HuH-7.5 (cell line): ENCODE measurements around the gene UBA5.

Experiments used
- DNase-seq: peaks from one replicate; pipeline ENCODE4 v3.0.0; 2011; ENCODE audit warnings: low spot score

The UBA5 gene

GRCh38 chr3:132721479-132722164 is 61.5 kb downstream of the UBA5 start:
- DNase-seq = peak; percentile 51

- peak; percentile 88 for DNase-seq
Measured at GRCh38 chr3:132722165-132723023, 62.3 kb downstream of the UBA5 start, which contains the start of gene NPHP3. Gene NPHP3, minus strand, starts transcription at chr3:132722409. Its CDS starts 54 bp downstream, at chr3:132722355.

GRCh38 chr3:132723024-132723950 is 63.2 kb downstream of the UBA5 start:
- no peak for DNase-seq

GRCh38 chr3:132726341-132726823 is 66.3 kb downstream of the UBA5 start:
- DNase-seq = peak; percentile 19
